Body of pancreas (tissue), 4 donors: ENCODE measurements around the gene METTL17. TPM values are rescaled to one million over a fixed set of nuclear protein-coding genes. Genes with fewer than 3 reads are reported as not detected.

Source experiments
- ATAC-seq: fragments of 150-250 bp; one replicate; pipeline ENCODE4 v1.9.1; 2016
- DNase-seq, 4 donors: peaks; one replicate each; pipeline ENCODE4 v3.0.0-alpha.2; 2019
- H3K27ac ChIP-seq, 4 donors: fragments of 200-600 bp; sonication (generic); 1 replicate in 3 of 4; 2 replicates in 1 of 4; pipeline versions ENCODE4 v1.5.1 to v1.6.1; 2016 to 2019; ENCODE audit warnings: mild to moderate bottlenecking in 1 of 4, mixed read lengths in 1 of 4, moderate library complexity in 1 of 4
- H3K27me3 ChIP-seq, 2 donors: fragments of 200-600 bp; sonication (generic); one replicate each; pipeline ENCODE4 v1.6.0; 2016; ENCODE audit warnings: mild to moderate bottlenecking in 1 of 2
- H3K36me3 ChIP-seq, 2 donors: fragments of 200-600 bp; sonication (generic); replicated peaks in 1 of 2; 2 replicates each; pipeline ENCODE4 v1.5.1; 2016; ENCODE audit warnings: low read depth in 2 of 2; ENCODE audit not compliant: insufficient read depth in 1 of 2
- H3K4me1 ChIP-seq: fragments of 200-600 bp; sonication (generic); one replicate; pipeline ENCODE4 v1.6.0; 2016
- H3K4me3 ChIP-seq, 2 donors: fragments of 200-600 bp; sonication (generic); 1 replicate in 1 of 2; 2 replicates in 1 of 2; pipeline ENCODE4 v1.5.1; 2016 to 2019
- H3K9me3 ChIP-seq, 3 donors: fragments of 200-600 bp; sonication (generic); 1 replicate in 2 of 3; 2 replicates in 1 of 3; pipeline ENCODE4 v1.5.1; 2016
- CTCF ChIP-seq, 7 experiments: fragments of 450-650 bp in 4 of 7; fragments of 200-600 bp in 3 of 7; sonication (generic) in 3 of 7; IDR thresholded peaks; one replicate each; pipeline ENCODE4 v1.5.1; 2016 to 2019; ENCODE audit warnings: antibody characterized with exemption in 7 of 7
- POLR2A ChIP-seq, 3 donors: fragments of 450-650 bp; IDR thresholded peaks; one replicate each; pipeline ENCODE4 v1.6.1; 2016; ENCODE audit warnings: antibody characterized with exemption in 3 of 3, mild to moderate bottlenecking in 2 of 3
- WGBS, 2 donors: methylation state at CpG; one replicate each; pipeline ENCODE4 v1.1.5; 2017; 5-methylcytosine and 5-hydroxymethylcytosine counted together
- intact Hi-C: fragments of 100-400 bp; cut with DNase I; formaldehyde crosslinking; loops from one replicate; pipeline ENCODE4 v1.15.1; 2023
- total RNA-seq, 2 donors: library from RNA; depleted of rRNA; stranded (reverse); fragments of >200 nt; gene quantifications; one replicate each; pipeline ENCODE4 v1.1.0, GENCODE V29; 2016

METTL17 gene
- total RNA-seq, 2 donors from 2014 or later = 39.2 to 73.7 TPM

- Histone ChIP-seq H3K9me3 (no peaks in the 10 kb centered on the region), H3K27ac (no peak overlapping the region), H3K27me3 (no peaks in the 10 kb centered on the region), H3K4me1 (peaks cover 32% of the 10 kb centered on the region), H3K4me3 (no peak overlapping the region), H3K36me3 (no peaks in the 10 kb centered on the region)
- DNase-seq (no peak), ATAC-seq (no peak)
- WGBS, 2 donors = 85 to 89% methylated on average over 6 to 7 of the region's 7 CpGs
- TF ChIP-seq CTCF (IDR thresholded peaks at IDR 0.05) (no peak), POLR2A (IDR thresholded peaks at IDR 0.05) (no peak)
- intact Hi-C loops = no loop called here
Observed at GRCh38 chr14:21036751-21037150, 47.0 kb downstream of the METTL17 start.

- H3K36me3 ChIP-seq = no peaks in the 10 kb centered on the region
- H3K4me3 ChIP-seq = no peak overlapping the region
- no peak overlapping the region for H3K27ac ChIP-seq
- intact Hi-C loops = no loop called here
- no peak for DNase-seq
- no peak for ATAC-seq
- H3K4me1 ChIP-seq = peaks cover 34% of the 10 kb centered on the region
- H3K9me3 ChIP-seq = no peaks in the 10 kb centered on the region
- no peaks in the 10 kb centered on the region for H3K27me3 ChIP-seq
- no peak for TF ChIP-seq POLR2A (IDR thresholded peaks at IDR 0.05)
- TF ChIP-seq CTCF (IDR thresholded peaks at IDR 0.05) = no peak
- 78 to 91% methylated on average over 3 of the region's 3 CpGs for WGBS, 2 donors
Observed at GRCh38 chr14:21037156-21037555, 47.4 kb downstream of the METTL17 start.

- 5 to 14% methylated on average over 8 to 10 of the region's 10 CpGs for WGBS, 2 donors
- DNase-seq (peak; percentile 90 to 96 (median 94)), ATAC-seq (peak; percentile 92)
- peak in 1 of 7 experiments; percentile 6 for TF ChIP-seq CTCF (IDR thresholded peaks at IDR 0.05)
- TF ChIP-seq POLR2A (IDR thresholded peaks at IDR 0.05) = peak in 2 of 3 donors; percentile 57 to 66
- peaks cover 50% of the 10 kb centered on the region for H3K4me1 ChIP-seq
- H3K27ac ChIP-seq = peak overlapping the region; percentile 63 to 84 (median 74)
- no peaks in the 10 kb centered on the region for H3K27me3 ChIP-seq
- no peak overlapping the region for H3K4me3 ChIP-seq
- H3K9me3 ChIP-seq = no peaks in the 10 kb centered on the region
- intact Hi-C loops = no loop called here
- H3K36me3 ChIP-seq = no peaks in the 10 kb centered on the region
Observed at GRCh38 chr14:21038441-21039422, 49.0 kb downstream of the METTL17 start.

GRCh38 chr14:21039585-21040369 lies 50.0 kb downstream of the METTL17 start:
- H3K4me1 ChIP-seq = peaks cover 59% of the 10 kb centered on the region
- DNase-seq = peak; percentile 69 to 82 (median 73)
- peak; percentile 70 for ATAC-seq
- intact Hi-C loops = no loop called here
- WGBS, 2 donors = 28 to 31% methylated on average over 8 of the region's 8 CpGs
- no peak overlapping the region for H3K4me3 ChIP-seq
- H3K36me3 ChIP-seq = no peaks in the 10 kb centered on the region
- H3K27me3 ChIP-seq = no peaks in the 10 kb centered on the region
- peak overlapping the region; percentile 63 to 84 (median 74) for H3K27ac ChIP-seq
- TF ChIP-seq CTCF (IDR thresholded peaks at IDR 0.05) = peak in 6 of 7 experiments; percentile 51 to 89 (median 84)
- no peak for TF ChIP-seq POLR2A (IDR thresholded peaks at IDR 0.05)
- H3K9me3 ChIP-seq = no peaks in the 10 kb centered on the region
